ENCODE measurements around the gene MACROD1. TPM values are rescaled to one million over a fixed set of nuclear protein-coding genes. Genes with fewer than 3 reads are reported as not detected.

Gene MACROD1
- total and polyA plus RNA-seq, 4 donors = 10.6 to 31.6 (median 23.9) TPM

DNA sequence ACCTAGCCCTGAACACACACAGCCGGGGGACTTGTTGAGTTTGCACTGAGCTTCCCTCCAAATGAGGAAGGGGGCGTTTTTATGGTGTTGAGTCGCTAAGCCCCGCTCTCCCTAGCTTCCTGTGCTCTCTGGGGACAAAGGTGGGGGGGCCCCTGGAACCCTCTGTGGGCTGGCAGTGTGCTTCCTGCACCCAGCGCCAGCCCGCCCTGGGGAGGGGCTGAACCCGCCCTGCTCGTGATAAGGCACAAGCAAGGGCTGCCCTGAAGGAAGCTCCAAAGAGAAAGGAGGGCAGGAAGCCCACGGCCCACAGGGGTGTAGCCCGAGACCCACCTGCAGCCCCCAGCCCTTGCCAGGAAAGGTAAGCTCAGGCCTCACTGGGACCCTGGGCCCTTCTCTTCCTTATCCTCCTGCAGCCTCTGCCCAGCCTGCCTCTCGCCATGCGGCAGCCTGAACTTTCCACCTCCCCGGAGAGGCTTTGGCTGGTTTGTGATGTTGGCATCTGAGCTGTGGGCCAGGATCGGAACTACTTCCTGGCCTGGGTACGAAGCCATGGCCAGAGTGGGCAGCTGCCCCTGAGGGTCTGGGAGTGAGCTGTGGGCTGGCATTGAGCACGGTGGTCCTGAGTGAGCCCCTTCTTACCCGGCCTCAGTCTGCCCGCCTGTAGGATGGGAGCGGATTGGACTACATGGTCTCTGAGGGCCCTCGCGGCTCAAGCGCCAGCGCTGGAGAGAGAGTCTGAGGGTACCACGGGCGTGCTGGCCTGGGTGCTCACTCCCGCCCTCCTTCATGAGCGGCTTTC, 40.7 kb upstream of the MACROD1 start, which contains the start of gene FERMT3:
Gene FERMT3 (plus strand): TSS at position 265 of the 799 bp plus-strand sequence. CDS start 644 bp downstream, outside the sequence.
- Histone ChIP-seq H3K4me3 (ENCODE audit: low read depth, low read length) (no peak within 1 kb of the TSS), H3K36me3 (ENCODE audit: control insufficient read depth, insufficient read depth, low read length) (peaks cover 91% of the 10 kb centered on the region), H3K27ac (ENCODE audit: low read depth, low read length) (peak within 1 kb of the TSS; percentile 75), H3K27me3 (ENCODE audit: control insufficient read depth, insufficient read depth, low read length) (no peaks in the 10 kb centered on the region), H3K9me3 (ENCODE audit: control insufficient read depth, insufficient read depth, low read length) (no peaks in the 10 kb centered on the region), H3K4me1 (ENCODE audit: control insufficient read depth, insufficient read depth, low read length) (peaks cover 23% of the 10 kb centered on the region)
- DNase-seq (ENCODE audit: low read depth in 4 of 6, low spot score in 6 of 6) = no peak
- 86% methylated on average over 23 of the region's 27 CpGs for WGBS (ENCODE audit: insufficient coverage)

DNA sequence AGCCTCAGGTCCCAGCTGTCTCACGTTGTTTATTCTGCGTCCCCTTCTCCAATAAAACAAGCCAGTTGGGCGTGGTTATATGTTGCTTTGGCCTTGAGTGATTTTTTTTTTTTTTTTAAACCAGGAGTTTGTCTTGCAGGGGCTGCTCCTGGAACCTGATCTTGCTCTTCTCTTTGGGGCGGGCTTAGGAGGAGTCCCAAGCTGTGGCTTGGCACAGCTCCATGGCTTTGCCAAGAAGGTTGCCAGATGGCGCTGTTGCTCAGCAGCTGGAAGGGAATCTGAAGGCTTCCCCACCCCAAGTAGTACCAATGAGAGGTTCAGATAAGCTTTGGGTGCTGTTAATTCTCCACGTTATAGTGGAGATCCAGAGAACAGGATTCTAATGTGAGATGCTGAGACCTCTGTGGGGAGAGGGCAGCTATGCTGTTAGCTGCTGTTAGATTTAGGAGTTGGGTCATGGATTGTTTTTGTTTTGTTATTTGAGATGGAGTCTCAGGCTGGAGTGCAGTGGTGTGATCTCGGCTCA, 38.6 kb upstream of the MACROD1 start:
- 8% methylated on average over 2 of the region's 7 CpGs for WGBS (ENCODE audit: insufficient coverage)
- H3K27ac ChIP-seq (ENCODE audit: low read depth, low read length) = no peak overlapping the region
- H3K4me3 ChIP-seq (ENCODE audit: low read depth, low read length) = no peak overlapping the region
- H3K9me3 ChIP-seq (ENCODE audit: control insufficient read depth, insufficient read depth, low read length) = no peaks in the 10 kb centered on the region
- peaks cover 22% of the 10 kb centered on the region for H3K4me1 ChIP-seq (ENCODE audit: control insufficient read depth, insufficient read depth, low read length)
- H3K36me3 ChIP-seq (ENCODE audit: control insufficient read depth, insufficient read depth, low read length) = peaks cover 96% of the 10 kb centered on the region
- no peaks in the 10 kb centered on the region for H3K27me3 ChIP-seq (ENCODE audit: control insufficient read depth, insufficient read depth, low read length)
- peak in 5 of 6 donors; percentile 53 to 93 (median 77) for DNase-seq (ENCODE audit: low read depth in 4 of 6, low spot score in 6 of 6)

DNA sequence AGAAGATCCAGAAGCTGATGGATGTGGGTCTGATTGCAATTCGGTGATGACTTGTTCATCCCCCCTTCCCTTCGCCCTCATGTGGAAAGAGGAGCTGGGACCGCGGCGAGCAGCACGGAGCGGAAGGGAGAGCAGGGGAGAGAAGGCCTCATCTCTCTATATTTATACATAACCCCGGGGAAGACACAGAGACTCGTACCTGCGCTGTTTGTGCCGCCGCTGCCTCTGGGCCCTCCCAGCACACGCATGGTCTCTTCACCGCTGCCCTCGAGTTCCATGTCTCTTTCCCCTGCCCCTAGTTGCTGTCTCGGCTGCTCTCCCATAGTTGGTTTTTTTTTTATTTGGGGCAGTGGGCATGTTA, 38.1 kb upstream of the MACROD1 start:
- DNase-seq (ENCODE audit: low read depth in 4 of 6, low spot score in 6 of 6) = no peak
- Histone ChIP-seq H3K36me3 (ENCODE audit: control insufficient read depth, insufficient read depth, low read length) (peaks cover 96% of the 10 kb centered on the region), H3K9me3 (ENCODE audit: control insufficient read depth, insufficient read depth, low read length) (no peaks in the 10 kb centered on the region), H3K4me3 (ENCODE audit: low read depth, low read length) (no peak overlapping the region), H3K27me3 (ENCODE audit: control insufficient read depth, insufficient read depth, low read length) (no peaks in the 10 kb centered on the region), H3K27ac (ENCODE audit: low read depth, low read length) (no peak overlapping the region), H3K4me1 (ENCODE audit: control insufficient read depth, insufficient read depth, low read length) (peaks cover 18% of the 10 kb centered on the region)
- 87% methylated on average over 8 of the region's 16 CpGs for WGBS (ENCODE audit: insufficient coverage)

DNA sequence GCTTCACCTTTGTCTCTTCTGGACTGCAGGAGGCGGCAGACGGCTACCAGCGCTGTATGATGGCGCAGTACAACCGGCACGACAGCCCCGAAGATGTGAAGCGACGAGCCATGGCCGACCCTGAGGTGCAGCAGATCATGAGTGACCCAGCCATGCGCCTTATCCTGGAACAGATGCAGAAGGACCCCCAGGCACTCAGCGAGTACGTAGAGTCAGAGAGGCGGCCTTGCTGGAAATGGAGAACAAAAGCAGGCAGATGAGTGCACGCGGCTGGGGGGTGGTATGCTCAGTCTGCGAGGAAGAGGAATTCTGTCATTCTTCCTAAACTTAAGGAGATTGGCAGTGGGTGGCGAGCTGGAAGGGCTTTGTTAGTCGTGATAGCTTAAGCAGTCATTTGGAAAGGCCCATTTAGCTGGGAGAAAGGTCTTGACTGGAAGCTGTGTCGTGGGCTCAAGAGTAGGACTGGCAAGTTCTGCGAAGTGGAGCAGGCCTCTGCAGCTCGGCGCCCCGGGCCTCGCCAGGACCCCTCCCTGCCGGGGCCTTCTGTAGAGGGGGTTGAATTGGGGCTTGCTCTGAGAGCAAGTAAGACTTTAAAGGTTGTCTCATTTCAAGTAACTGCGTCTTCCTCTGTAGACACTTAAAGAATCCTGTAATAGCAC, 37.6 kb upstream of the MACROD1 start:
- DNase-seq (ENCODE audit: low read depth in 4 of 6, low spot score in 6 of 6) = no peak
- no peak overlapping the region for H3K27ac ChIP-seq (ENCODE audit: low read depth, low read length)
- H3K4me3 ChIP-seq (ENCODE audit: low read depth, low read length) = no peak overlapping the region
- no peaks in the 10 kb centered on the region for H3K9me3 ChIP-seq (ENCODE audit: control insufficient read depth, insufficient read depth, low read length)
- no peaks in the 10 kb centered on the region for H3K27me3 ChIP-seq (ENCODE audit: control insufficient read depth, insufficient read depth, low read length)
- 85% methylated on average over 23 of the region's 27 CpGs for WGBS (ENCODE audit: insufficient coverage)
- peaks cover 96% of the 10 kb centered on the region for H3K36me3 ChIP-seq (ENCODE audit: control insufficient read depth, insufficient read depth, low read length)
- H3K4me1 ChIP-seq (ENCODE audit: control insufficient read depth, insufficient read depth, low read length) = peaks cover 12% of the 10 kb centered on the region

DNA sequence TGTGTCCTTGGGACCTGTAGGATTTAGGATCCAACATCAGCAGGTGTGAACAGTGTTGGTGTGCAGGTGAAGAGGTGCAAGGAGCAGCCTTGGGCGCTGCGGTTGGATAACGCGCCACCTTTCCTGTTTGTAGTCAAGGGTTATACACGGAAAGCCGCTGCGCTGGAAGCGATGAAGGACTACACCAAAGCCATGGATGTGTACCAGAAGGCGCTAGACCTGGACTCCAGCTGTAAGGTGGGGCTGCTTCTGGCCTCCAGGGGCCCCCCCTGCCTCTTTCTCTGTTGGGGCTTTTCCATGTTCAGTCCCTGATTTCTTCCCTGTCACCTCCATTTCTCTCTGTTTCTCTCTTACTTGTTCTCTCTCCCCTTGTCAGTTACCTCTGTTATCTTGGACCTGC, 37.1 kb upstream of the MACROD1 start:
- no peaks in the 10 kb centered on the region for H3K9me3 ChIP-seq (ENCODE audit: control insufficient read depth, insufficient read depth, low read length)
- H3K27ac ChIP-seq (ENCODE audit: low read depth, low read length) = no peak overlapping the region
- H3K4me1 ChIP-seq (ENCODE audit: control insufficient read depth, insufficient read depth, low read length) = peaks cover 10% of the 10 kb centered on the region
- H3K4me3 ChIP-seq (ENCODE audit: low read depth, low read length) = no peak overlapping the region
- H3K36me3 ChIP-seq (ENCODE audit: control insufficient read depth, insufficient read depth, low read length) = peaks cover 96% of the 10 kb centered on the region
- H3K27me3 ChIP-seq (ENCODE audit: control insufficient read depth, insufficient read depth, low read length) = no peaks in the 10 kb centered on the region
- 94% methylated on average over 8 of the region's 9 CpGs for WGBS (ENCODE audit: insufficient coverage)
- DNase-seq (ENCODE audit: low read depth in 4 of 6, low spot score in 6 of 6) = no peak

DNA sequence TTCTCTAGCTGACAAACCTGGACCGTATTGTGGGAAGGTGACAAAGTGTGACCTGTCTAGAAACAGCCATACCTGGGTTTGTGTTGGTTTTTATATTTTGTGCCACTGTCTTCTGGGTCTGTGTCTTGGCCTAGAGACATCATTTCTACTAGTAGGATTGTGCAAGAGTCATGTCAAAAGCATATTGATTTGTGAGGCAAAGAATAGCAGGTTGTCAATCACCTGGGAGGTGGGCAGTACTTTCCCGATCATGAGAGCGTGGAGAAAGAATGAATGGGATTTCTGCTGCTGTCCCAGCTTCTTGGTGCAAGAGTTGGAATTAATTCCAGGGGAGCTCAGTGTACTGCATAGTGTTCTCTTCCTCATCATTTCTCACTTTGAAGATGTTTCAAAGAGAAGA, 35.6 kb upstream of the MACROD1 start:
- H3K27me3 ChIP-seq (ENCODE audit: control insufficient read depth, insufficient read depth, low read length) = no peaks in the 10 kb centered on the region
- no peaks in the 10 kb centered on the region for H3K9me3 ChIP-seq (ENCODE audit: control insufficient read depth, insufficient read depth, low read length)
- no peak overlapping the region for H3K4me3 ChIP-seq (ENCODE audit: low read depth, low read length)
- H3K36me3 ChIP-seq (ENCODE audit: control insufficient read depth, insufficient read depth, low read length) = peaks cover 95% of the 10 kb centered on the region
- no peak overlapping the region for H3K27ac ChIP-seq (ENCODE audit: low read depth, low read length)
- WGBS (ENCODE audit: insufficient coverage) = 100% methylated on average over 1 of the region's 3 CpGs
- no peak for DNase-seq (ENCODE audit: low read depth in 4 of 6, low spot score in 6 of 6)
- H3K4me1 ChIP-seq (ENCODE audit: control insufficient read depth, insufficient read depth, low read length) = peaks cover 5% of the 10 kb centered on the region

DNA sequence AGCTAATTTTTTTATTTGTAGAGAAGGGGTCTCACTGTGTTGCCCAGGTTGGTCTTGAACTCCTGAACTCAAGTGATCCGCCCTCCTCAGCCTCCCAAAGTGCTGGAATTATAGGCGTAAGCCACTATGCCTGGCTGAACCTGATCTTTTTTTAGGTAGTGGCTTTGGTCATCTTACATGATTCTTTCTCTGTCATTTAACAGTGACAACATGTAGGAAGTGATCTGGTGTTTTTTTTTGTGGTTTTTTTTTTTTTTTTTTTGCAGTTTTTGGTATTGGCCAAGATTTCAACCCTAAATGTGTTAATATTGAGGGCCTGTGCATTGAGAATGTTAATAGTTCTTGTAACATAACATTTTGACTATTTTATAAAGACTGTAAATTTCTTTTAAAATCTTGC, 32.6 kb upstream of the MACROD1 start:
- H3K4me3 ChIP-seq (ENCODE audit: low read depth, low read length) = no peak overlapping the region
- H3K27ac ChIP-seq (ENCODE audit: low read depth, low read length) = no peak overlapping the region
- peaks cover 88% of the 10 kb centered on the region for H3K36me3 ChIP-seq (ENCODE audit: control insufficient read depth, insufficient read depth, low read length)
- H3K27me3 ChIP-seq (ENCODE audit: control insufficient read depth, insufficient read depth, low read length) = no peaks in the 10 kb centered on the region
- no peaks in the 10 kb centered on the region for H3K4me1 ChIP-seq (ENCODE audit: control insufficient read depth, insufficient read depth, low read length)
- DNase-seq (ENCODE audit: low read depth in 4 of 6, low spot score in 6 of 6) = no peak
- H3K9me3 ChIP-seq (ENCODE audit: control insufficient read depth, insufficient read depth, low read length) = no peaks in the 10 kb centered on the region
- WGBS (ENCODE audit: insufficient coverage) = no CpG with 5 or more reads among the region's 2 CpGs

DNA sequence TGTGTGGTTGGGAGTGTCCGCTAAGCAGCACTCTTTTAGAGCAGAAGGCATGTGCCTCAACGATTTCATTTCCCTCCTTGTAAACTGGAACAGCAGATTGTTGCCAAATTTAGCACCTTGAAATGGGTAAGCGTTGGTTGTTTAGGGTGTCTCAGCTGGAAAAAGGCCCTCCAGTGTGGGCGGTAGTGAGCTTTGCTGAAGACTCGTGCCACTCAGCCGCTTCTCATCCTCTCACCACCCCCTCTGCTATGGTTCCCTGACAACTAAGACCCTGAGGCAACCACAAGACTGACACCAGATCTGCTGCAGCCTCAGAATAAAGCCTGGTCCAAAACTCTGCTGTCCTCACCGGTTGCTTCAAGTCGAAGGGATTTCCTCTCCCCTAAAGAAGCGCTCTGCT, 30.7 kb upstream of the MACROD1 start:
- Histone ChIP-seq H3K4me3 (ENCODE audit: low read depth, low read length) (no peak overlapping the region), H3K27ac (ENCODE audit: low read depth, low read length) (no peak overlapping the region), H3K4me1 (ENCODE audit: control insufficient read depth, insufficient read depth, low read length) (no peaks in the 10 kb centered on the region), H3K36me3 (ENCODE audit: control insufficient read depth, insufficient read depth, low read length) (peaks cover 82% of the 10 kb centered on the region), H3K27me3 (ENCODE audit: control insufficient read depth, insufficient read depth, low read length) (no peaks in the 10 kb centered on the region), H3K9me3 (ENCODE audit: control insufficient read depth, insufficient read depth, low read length) (no peaks in the 10 kb centered on the region)
- 91% methylated on average over 4 of the region's 9 CpGs for WGBS (ENCODE audit: insufficient coverage)
- no peak for DNase-seq (ENCODE audit: low read depth in 4 of 6, low spot score in 6 of 6)

DNA sequence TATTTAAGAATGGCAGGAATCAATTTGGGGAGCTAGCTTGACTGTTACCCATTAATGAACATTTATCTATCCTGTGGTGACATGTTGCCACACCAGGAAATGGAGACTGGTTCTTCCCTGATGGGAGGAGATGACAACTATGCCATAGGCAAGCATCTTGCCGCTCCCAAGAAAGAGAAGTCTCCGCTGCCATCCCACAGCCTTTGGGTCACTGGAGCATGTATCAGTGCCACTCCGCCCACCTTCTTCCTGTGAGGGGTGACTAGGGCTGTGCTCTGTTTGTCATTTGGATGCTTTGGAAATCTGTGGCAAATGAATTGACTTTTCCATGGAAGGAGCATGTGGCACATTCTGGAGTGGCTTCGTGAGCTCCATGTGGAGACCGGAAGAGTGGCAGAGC, 26.5 kb upstream of the MACROD1 start:
- 96% methylated on average over 5 of the region's 5 CpGs for WGBS (ENCODE audit: insufficient coverage)
- no peaks in the 10 kb centered on the region for H3K27me3 ChIP-seq (ENCODE audit: control insufficient read depth, insufficient read depth, low read length)
- no peaks in the 10 kb centered on the region for H3K9me3 ChIP-seq (ENCODE audit: control insufficient read depth, insufficient read depth, low read length)
- H3K4me3 ChIP-seq (ENCODE audit: low read depth, low read length) = no peak overlapping the region
- DNase-seq (ENCODE audit: low read depth in 4 of 6, low spot score in 6 of 6) = no peak
- H3K36me3 ChIP-seq (ENCODE audit: control insufficient read depth, insufficient read depth, low read length) = peaks cover 60% of the 10 kb centered on the region
- no peak overlapping the region for H3K27ac ChIP-seq (ENCODE audit: low read depth, low read length)
- peaks cover 4% of the 10 kb centered on the region for H3K4me1 ChIP-seq (ENCODE audit: control insufficient read depth, insufficient read depth, low read length)

Measured in spinal cord (tissue), 10 donors.